ENCODE data around the gene PARD6G. TPM values are rescaled to one million over a fixed set of nuclear protein-coding genes. Genes with fewer than 3 reads are reported as not detected.
A peak's percentile ranks its signal among the peaks of the same experiment; 100 is the strongest.

The PARD6G gene
- total and polyA plus RNA-seq, 2 of the 13 experiments (the other 11 are each of a cell fraction or from before 2014, with no cell fraction given) = 3.6 to 7.4 TPM

GRCh38 chr18:80154293-80154692 lies 93.0 kb downstream of the PARD6G start:
- POLR2A ChIA-PET = no interaction called here
- no peak overlapping the region for H3K4me2 ChIP-seq (ENCODE audit: low read depth, low read length)
- TF ChIP-seq CTCF (CRISPR knock-in tag; IDR thresholded peaks at IDR 0.05) (peak; percentile 63), ZNF337 (CRISPR knock-in tag; IDR thresholded peaks at IDR 0.05; ENCODE audit: borderline replicate concordance, low read depth) (no peak), ZNF629 (CRISPR knock-in tag; conservative IDR thresholded peaks at IDR 0.05) (peak; percentile 88), KAT2B (IDR thresholded peaks at IDR 0.05; ENCODE audit: borderline replicate concordance, low read depth, low read length) (no peak), STAG1 (CRISPR knock-in tag; IDR thresholded peaks at IDR 0.05) (peak; percentile 66), HMGXB3 (CRISPR knock-in tag; IDR thresholded peaks at IDR 0.05; ENCODE audit: borderline replicate concordance) (no peak), MTA3 (CRISPR knock-in tag; IDR thresholded peaks at IDR 0.05) (no peak), DR1 (CRISPR knock-in tag; IDR thresholded peaks at IDR 0.05) (no peak), ZFP36L1 (CRISPR knock-in tag; IDR thresholded peaks at IDR 0.05) (no peak), NR2F1 (CRISPR knock-in tag; IDR thresholded peaks at IDR 0.05) (no peak), ZBTB7A (CRISPR knock-in tag; IDR thresholded peaks at IDR 0.05) (no peak), ESRRA (CRISPR knock-in tag; IDR thresholded peaks at IDR 0.05; ENCODE audit: low read depth) (no peak), XRCC5 (optimal IDR thresholded peaks at IDR 0.05; ENCODE audit: low read length) (peak; percentile 31), ZNF230 (CRISPR knock-in tag; IDR thresholded peaks at IDR 0.05) (no peak), ZNF800 (CRISPR knock-in tag; IDR thresholded peaks at IDR 0.05) (no peak), RARG (CRISPR knock-in tag; IDR thresholded peaks at IDR 0.05; ENCODE audit: low read depth) (no peak)
- no TSS peak for BruUV-seq (replicated peaks)
- CTCF ChIA-PET (ENCODE audit: low intra/inter-chr PET ratio, low total read pairs) = interaction anchor here (1.5 kb wide), 1 partner anchor 220 kb away, joined by 8 read pairs; no protein-coding TSS in a partner anchor
- no peak overlapping the region for H3K9ac ChIP-seq (ENCODE audit: insufficient read depth, low read depth, low read length)
- in situ Hi-C loops (cut with HindIII; ENCODE audit: extremely low pct_ligation_motif_present, low pct_unique_long_range_greater_than_20kb) = no loop called here
- no peak overlapping the region for H2AFZ ChIP-seq (ENCODE audit: low read length)
- no peaks in the 10 kb centered on the region for H3K9me3 ChIP-seq (ENCODE audit: low read length)
- H3K27ac ChIP-seq (ENCODE audit: extremely low read length, insufficient read depth, low read length) = no peak overlapping the region
- WGBS (ENCODE audit: low lambda C conversion rate) = 90% methylated on average over 6 of the region's 6 CpGs
- H3K79me2 ChIP-seq (ENCODE audit: insufficient read depth, low read length) = peaks cover 2% of the 10 kb centered on the region
- peaks cover 4% of the 10 kb centered on the region; the same call in 1 of the 2 replicates for H4K20me1 ChIP-seq (ENCODE audit: insufficient read depth, low read length)
- peaks cover 10% of the 10 kb centered on the region for H3K4me1 ChIP-seq (ENCODE audit: insufficient read depth, low read length)
- H3K27me3 ChIP-seq (ENCODE audit: control insufficient read depth in 1 of 2, insufficient read depth in 2 of 2, low read length in 2 of 2) = no peaks in the 10 kb centered on the region
- DNase-seq (ENCODE audit: low spot score) = peak; percentile 30
- no peak overlapping the region for H3K4me3 ChIP-seq (replicated peaks in 1 of 3; ENCODE audit: insufficient read depth in 1 of 3, low read depth in 2 of 3, low read length in 3 of 3)
- peak; percentile 8 for FAIRE-seq
- peak; percentile 67 for ATAC-seq
- intact Hi-C loops (cut with micrococcal nuclease; ENCODE audit: unreplicated experiment) = loop anchor here (2.0 kb wide), 1 partner anchor 219 kb away; no protein-coding TSS in a partner anchor
- H3K36me3 ChIP-seq (replicated peaks in 1 of 2; ENCODE audit: control insufficient read depth in 1 of 2, insufficient read depth in 2 of 2, low read length in 2 of 2) = 0 out of 5 replicates have a peak, but pooled peaks cover 0 to 11% of the 10 kb centered on the region in 2 experiments

Data from HepG2 (cell line).